ENCODE data around the gene ENPP1.

The ENPP1 gene

GRCh38 chr6:131917763-131918649, 110.2 kb downstream of the ENPP1 start:
- no peak for DNase-seq

- no peak for DNase-seq
Observed at GRCh38 chr6:131918650-131919355, 111.0 kb downstream of the ENPP1 start.

- no peak for DNase-seq
Observed at GRCh38 chr6:131920656-131921055, 112.8 kb downstream of the ENPP1 start.

GRCh38 chr6:131923356-131923755, 115.5 kb downstream of the ENPP1 start:
- no peak for DNase-seq

GRCh38 chr6:131924881-131925474, 117.2 kb downstream of the ENPP1 start:
- DNase-seq = peak; percentile 80

GRCh38 chr6:131929264-131929663, 121.4 kb downstream of the ENPP1 start:
- no peak for DNase-seq

GRCh38 chr6:131929976-131930375, 122.2 kb downstream of the ENPP1 start:
- DNase-seq = no peak

- no peak for DNase-seq
Observed at GRCh38 chr6:131931063-131931750, 123.4 kb downstream of the ENPP1 start.

- DNase-seq = no peak
Observed at GRCh38 chr6:131936156-131936555, 128.3 kb downstream of the ENPP1 start.

- DNase-seq = peak; percentile 25
Observed at GRCh38 chr6:131937226-131937625, 129.4 kb downstream of the ENPP1 start.

GRCh38 chr6:131937703-131938631, 130.1 kb downstream of the ENPP1 start:
- DNase-seq = peak; percentile 96

Data from kidney glomerular epithelial cell (primary cell).